VCaP (cell line): Measurements from ENCODE around the gene DOCK4.

Experiments used
- H3K27ac ChIP-seq: fragments of 450-650 bp; 2 replicates; pipeline ENCODE4 v1.5.1; 2017
- TF ChIP-seq, protein P1 (sequence below): fragments of 450-650 bp; conservative IDR thresholded peaks from 2 replicates; pipeline ENCODE4 v1.5.1; 2017; ENCODE audit warnings: mild to moderate bottlenecking, moderate library complexity

The DOCK4 gene

GRCh38 chr7:111749625-111750024 lies 456.6 kb downstream of the DOCK4 start:
- TF ChIP-seq, protein P1, sequence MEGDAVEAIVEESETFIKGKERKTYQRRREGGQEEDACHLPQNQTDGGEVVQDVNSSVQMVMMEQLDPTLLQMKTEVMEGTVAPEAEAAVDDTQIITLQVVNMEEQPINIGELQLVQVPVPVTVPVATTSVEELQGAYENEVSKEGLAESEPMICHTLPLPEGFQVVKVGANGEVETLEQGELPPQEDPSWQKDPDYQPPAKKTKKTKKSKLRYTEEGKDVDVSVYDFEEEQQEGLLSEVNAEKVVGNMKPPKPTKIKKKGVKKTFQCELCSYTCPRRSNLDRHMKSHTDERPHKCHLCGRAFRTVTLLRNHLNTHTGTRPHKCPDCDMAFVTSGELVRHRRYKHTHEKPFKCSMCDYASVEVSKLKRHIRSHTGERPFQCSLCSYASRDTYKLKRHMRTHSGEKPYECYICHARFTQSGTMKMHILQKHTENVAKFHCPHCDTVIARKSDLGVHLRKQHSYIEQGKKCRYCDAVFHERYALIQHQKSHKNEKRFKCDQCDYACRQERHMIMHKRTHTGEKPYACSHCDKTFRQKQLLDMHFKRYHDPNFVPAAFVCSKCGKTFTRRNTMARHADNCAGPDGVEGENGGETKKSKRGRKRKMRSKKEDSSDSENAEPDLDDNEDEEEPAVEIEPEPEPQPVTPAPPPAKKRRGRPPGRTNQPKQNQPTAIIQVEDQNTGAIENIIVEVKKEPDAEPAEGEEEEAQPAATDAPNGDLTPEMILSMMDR: no peak

DNA sequence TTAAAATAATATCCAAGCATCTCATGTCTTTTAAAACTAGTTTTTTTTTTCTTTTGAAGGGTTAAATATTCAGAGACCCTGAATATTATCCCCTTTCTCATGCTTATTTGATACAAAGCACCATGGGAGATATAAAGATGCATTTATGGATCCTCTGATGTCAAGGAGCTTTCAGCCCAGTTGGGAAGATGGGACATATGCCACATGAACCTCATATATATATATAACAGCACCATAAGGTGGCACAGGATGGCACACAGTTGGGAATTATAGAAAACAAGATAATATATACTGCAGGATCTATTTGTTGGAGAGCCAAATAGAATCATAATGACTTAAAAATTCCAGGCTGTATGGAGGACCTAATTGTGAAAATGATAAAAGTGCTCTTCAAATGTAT lies 458.5 kb downstream of the DOCK4 start:
- H3K27ac ChIP-seq: peak overlapping the region; percentile 58
- TF ChIP-seq, protein P1: no peak

More at GRCh38 chr7:111749625-111750024, 456.6 kb downstream of the DOCK4 start:
- H3K27ac ChIP-seq: peak overlapping the region; percentile 91

DNA sequence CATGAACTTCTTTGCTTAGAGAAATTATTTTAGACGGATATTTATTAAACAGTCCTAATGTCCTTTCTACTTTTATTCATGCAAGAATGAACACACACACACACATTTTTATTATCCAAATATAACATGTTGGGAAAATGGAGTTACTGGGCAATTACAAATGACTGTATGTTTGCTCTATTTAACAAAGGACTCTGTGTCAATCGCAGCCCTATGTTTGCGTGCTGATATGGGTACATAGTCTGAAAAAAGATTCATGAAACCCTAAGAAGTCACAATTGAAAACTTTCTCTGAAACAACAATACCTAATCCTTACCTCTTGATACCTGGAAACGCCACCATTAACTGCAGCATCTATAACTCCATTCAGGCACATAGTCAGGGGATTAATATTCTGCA lies 459.2 kb downstream of the DOCK4 start:
- TF ChIP-seq, protein P1: no peak
- H3K27ac ChIP-seq: peak overlapping the region; percentile 58

DNA sequence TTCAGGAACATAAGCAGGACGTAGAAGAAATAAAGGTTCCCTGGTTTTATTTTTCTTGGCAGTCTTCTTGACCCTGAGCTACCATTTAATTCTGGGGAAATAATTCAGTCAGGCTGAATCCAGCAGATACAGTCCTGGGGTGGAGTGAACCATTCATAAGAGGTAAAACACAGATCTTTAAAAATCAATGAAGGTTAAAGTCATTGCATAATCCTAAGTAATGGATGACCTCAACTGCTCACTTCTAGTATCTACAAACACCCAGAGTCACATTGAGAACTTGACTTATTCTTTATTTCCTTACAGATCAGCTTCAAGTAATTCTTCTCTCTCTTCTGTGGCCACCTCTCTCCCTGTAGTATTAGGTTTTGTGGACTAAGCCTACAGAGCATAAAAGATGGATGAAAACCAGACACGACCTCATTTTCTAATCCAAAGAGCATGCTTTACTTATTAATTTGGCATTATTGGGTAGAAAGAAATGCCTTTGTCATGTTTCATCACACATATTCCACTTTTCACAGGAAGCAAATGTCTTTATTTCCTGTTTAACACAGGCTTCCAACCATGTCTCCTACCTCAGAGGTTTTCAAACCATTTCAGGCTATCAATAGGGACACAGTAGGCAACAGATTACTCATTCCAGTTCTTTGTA lies 461.6 kb downstream of the DOCK4 start:
- H3K27ac ChIP-seq: no peak overlapping the region
- TF ChIP-seq, protein P1: no peak

GRCh38 chr7:111743244-111743847 lies 462.9 kb downstream of the DOCK4 start:
- TF ChIP-seq, protein P1: no peak

GRCh38 chr7:111741811-111742240 lies 464.4 kb downstream of the DOCK4 start:
- H3K27ac ChIP-seq: no peak overlapping the region
- TF ChIP-seq, protein P1: peak; percentile 87

More at GRCh38 chr7:111743244-111743847, 462.9 kb downstream of the DOCK4 start:
- H3K27ac ChIP-seq: no peak overlapping the region

DNA sequence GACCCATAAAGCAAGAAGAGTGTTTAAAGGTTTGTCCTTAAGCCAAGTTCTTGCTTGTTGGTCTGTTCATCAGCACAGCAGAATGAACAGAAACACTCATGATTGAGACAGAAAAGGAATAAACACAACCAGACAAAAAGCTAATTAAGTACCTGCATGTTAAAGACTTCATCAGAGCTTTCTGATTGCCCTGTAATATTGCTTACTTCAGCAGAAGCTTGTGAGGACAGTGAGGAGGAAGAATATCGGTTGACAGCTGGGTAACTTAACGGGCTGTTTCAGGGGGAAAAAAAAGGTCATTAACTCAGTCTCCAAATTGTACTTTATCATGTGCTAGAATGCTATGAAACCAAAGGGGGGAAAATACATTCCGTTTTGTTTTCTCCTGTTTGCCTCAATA lies 465.3 kb downstream of the DOCK4 start:
- TF ChIP-seq, protein P1: no peak
- H3K27ac ChIP-seq: no peak overlapping the region
